ENCODE results near the gene CDKL4. TPM values are rescaled to one million over a fixed set of nuclear protein-coding genes. Genes with fewer than 3 reads are reported as not detected.
"Not testable (repeated sequence)": the region's sequence is repeated elsewhere in the genome, so short reads cannot be mapped to it uniquely, and the experiment has no call there.

The CDKL4 gene
- polyA plus RNA-seq, 1 donor: 0.10 TPM

DNA sequence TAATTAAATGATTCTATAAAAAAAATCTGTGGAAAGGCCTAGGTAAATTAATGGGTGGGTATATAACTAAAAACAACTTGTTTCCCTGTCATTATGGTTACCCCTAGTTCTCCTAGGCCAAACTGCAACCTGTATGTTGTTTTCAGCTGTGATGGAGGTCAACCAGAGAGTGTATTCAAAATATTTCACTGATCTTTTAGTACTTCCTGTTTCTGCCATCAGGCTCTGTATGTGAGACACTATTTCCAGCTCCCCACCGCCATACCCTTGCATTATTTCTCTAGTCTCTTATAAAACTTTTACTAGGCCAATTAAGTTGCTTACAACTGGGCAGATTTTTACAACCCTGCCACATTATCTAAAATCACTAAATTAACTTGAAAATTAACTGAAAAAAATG is 21.0 kb upstream of the CDKL4 start:
- DNase-seq: no peak
- no peak overlapping the region for H3K4me3 ChIP-seq (ENCODE audit: low read length)
- WGBS (ENCODE audit: insufficient coverage, low lambda C conversion rate): 100% methylated on average over 1 of the region's 1 CpG
- H3K27me3 ChIP-seq (ENCODE audit: control insufficient read depth, insufficient read depth, low read length): no peaks in the 10 kb centered on the region
- peaks cover 24% of the 10 kb centered on the region for H3K36me3 ChIP-seq (ENCODE audit: control insufficient read depth, insufficient read depth, low read length)
- H3K9me3 ChIP-seq (ENCODE audit: control insufficient read depth, low read depth, low read length): no peaks in the 10 kb centered on the region
- H3K27ac ChIP-seq (ENCODE audit: low read length): no peak overlapping the region
- no peaks in the 10 kb centered on the region for H3K4me1 ChIP-seq (ENCODE audit: control insufficient read depth, insufficient read depth, low read length)

DNA sequence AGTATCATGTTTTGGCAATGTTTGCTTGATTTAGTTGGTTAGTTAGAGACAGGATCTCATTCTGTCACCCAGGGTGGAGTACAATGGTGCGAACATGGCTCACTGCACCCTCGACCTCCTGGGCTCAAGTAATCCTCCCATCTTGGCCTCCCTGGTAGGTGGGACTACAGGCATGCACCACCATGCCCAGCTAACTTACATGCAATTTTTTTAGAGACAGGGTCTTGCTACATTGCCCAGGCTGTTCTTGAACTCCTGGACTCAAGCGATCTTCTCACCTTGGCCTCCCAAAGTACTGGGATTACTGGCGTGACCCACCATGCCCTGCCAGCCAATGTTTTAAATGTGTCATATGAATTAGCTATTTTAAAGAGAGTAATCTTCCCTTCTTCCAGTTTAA is 16.3 kb upstream of the CDKL4 start:
- Histone ChIP-seq H3K4me3 (ENCODE audit: low read length) (no peak overlapping the region), H3K9me3 (ENCODE audit: control insufficient read depth, low read depth, low read length) (no peaks in the 10 kb centered on the region), H3K27ac (ENCODE audit: low read length) (no peak overlapping the region), H3K4me1 (ENCODE audit: control insufficient read depth, insufficient read depth, low read length) (no peaks in the 10 kb centered on the region), H3K36me3 (ENCODE audit: control insufficient read depth, insufficient read depth, low read length) (peaks cover 35% of the 10 kb centered on the region), H3K27me3 (ENCODE audit: control insufficient read depth, insufficient read depth, low read length) (no peaks in the 10 kb centered on the region)
- DNase-seq: no peak
- WGBS (ENCODE audit: insufficient coverage, low lambda C conversion rate): no CpG with 5 or more reads among the region's 4 CpGs

DNA sequence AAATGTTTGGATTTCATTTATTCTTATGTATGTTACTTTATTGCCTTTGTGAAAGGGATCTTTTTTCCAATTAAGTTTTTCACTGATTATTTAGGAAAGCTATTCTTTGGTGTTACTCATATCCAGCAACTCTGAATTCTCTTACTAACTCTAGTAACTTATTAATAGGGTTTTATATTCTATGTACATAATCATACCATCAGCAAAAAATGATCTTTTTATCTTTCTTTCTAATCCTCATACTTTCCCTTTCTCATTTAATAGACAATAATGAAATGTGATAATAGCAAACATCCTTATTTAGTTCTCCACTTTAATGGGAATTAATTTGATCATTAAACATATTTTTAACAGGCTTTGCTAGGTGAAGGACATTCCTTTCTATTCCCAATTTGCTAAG is 12.3 kb upstream of the CDKL4 start:
- Histone ChIP-seq H3K27me3 (ENCODE audit: control insufficient read depth, insufficient read depth, low read length) (no peaks in the 10 kb centered on the region), H3K4me3 (ENCODE audit: low read length) (no peak overlapping the region), H3K36me3 (ENCODE audit: control insufficient read depth, insufficient read depth, low read length) (peaks cover 61% of the 10 kb centered on the region), H3K9me3 (ENCODE audit: control insufficient read depth, low read depth, low read length) (peaks cover 3% of the 10 kb centered on the region), H3K4me1 (ENCODE audit: control insufficient read depth, insufficient read depth, low read length) (no peaks in the 10 kb centered on the region), H3K27ac (ENCODE audit: low read length) (no peak overlapping the region)
- no peak for DNase-seq

DNA sequence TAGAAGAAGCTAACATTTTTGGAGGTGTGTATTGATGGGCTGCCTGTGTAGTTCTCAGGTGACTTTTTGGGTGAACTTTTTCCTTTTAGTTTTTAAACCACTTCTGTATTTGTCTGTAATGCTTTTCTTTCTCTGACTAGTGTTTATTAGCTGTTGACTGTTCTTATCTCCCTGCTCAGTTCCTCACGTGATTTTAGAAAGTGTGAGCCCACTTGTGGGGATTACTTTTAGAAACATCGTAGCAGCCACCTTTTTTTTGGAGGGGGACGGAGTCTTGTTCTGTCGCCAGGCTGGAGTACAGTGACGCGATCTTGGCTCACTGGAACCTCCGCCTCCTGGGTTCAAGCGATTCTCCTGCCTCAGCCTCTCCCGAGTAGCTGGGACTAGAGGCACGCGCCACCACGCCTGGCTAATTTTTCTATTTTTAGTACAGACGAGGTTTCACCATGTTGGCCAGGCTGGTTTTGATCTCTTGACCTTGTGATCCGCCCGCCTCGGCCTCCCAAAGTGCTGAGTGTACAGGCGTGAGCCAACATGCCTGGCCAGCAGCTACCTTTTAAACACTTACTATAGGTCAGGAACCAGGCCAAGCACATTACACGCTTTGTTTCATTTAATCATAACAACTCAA is 9.2 kb upstream of the CDKL4 start:
- 83% methylated on average over 2 of the region's 18 CpGs for WGBS (ENCODE audit: insufficient coverage, low lambda C conversion rate)
- H3K4me3 ChIP-seq (ENCODE audit: low read length): no peak overlapping the region
- no peaks in the 10 kb centered on the region for H3K4me1 ChIP-seq (ENCODE audit: control insufficient read depth, insufficient read depth, low read length)
- DNase-seq: no peak
- H3K9me3 ChIP-seq (ENCODE audit: control insufficient read depth, low read depth, low read length): peaks cover 3% of the 10 kb centered on the region
- H3K27ac ChIP-seq (ENCODE audit: low read length): no peak overlapping the region
- peaks cover 52% of the 10 kb centered on the region for H3K36me3 ChIP-seq (ENCODE audit: control insufficient read depth, insufficient read depth, low read length)
- H3K27me3 ChIP-seq (ENCODE audit: control insufficient read depth, insufficient read depth, low read length): no peaks in the 10 kb centered on the region

DNA sequence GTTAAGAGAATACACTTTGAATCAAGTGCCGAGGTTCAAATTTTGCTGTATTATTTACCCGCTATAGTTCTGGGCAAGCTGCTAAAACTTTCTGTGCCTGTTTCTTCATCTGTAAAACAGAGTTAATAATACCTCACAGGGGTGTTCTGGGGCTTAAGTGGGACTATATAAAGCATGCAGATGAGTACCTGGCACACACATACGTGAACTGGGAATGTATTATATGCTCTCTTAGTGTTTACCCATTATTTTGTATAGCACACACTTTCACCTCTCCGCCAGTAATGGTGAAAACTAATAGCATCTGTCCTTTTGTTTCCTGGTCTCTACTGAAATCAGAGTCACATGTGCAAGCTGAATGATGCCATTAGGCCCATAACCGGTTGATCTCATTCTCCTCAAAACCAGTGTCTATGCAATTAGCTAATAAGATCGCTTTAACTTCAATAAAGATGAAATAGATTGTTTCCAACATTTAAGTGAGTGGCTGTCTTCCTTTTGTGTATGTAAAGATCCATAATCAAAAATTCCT is 3.8 kb upstream of the CDKL4 start:
- Histone ChIP-seq H3K36me3 (ENCODE audit: control insufficient read depth, insufficient read depth, low read length) (peaks cover 24% of the 10 kb centered on the region), H3K4me3 (ENCODE audit: low read length) (no peak overlapping the region), H3K9me3 (ENCODE audit: control insufficient read depth, low read depth, low read length) (peaks cover 15% of the 10 kb centered on the region), H3K27me3 (ENCODE audit: control insufficient read depth, insufficient read depth, low read length) (no peaks in the 10 kb centered on the region), H3K27ac (ENCODE audit: low read length) (no peak overlapping the region), H3K4me1 (ENCODE audit: control insufficient read depth, insufficient read depth, low read length) (no peaks in the 10 kb centered on the region)
- no peak for DNase-seq
- WGBS (ENCODE audit: insufficient coverage, low lambda C conversion rate): no CpG with 5 or more reads among the region's 6 CpGs

DNA sequence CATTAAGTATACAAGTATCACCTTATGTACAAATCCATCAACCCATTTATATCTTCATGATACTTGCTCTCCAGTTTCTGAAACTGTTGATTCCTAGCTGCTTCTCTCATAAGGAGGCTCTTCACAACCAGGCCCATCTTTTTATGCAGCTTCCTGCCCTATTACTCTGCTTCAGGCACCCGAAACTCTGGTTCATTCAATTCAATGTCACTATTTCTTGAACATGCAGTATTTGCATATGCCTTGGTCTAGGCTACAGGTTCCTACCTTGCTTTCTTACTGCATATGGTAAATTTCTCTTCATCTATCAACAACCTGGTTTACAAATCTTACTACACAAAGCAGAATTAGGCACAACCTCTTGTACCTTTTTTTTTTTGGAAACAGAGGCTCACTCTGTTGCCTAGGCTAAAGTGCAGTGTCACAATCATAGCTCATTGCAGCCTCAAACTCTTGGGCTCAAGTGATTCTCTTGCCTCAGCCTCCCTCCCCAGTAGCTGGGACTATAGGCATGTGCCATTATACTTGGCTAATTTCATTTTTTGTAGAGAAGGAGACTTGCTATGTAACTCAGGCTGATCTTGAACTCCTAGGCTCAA is 2.7 kb upstream of the CDKL4 start:
- Histone ChIP-seq H3K27me3 (ENCODE audit: control insufficient read depth, insufficient read depth, low read length) (no peaks in the 10 kb centered on the region), H3K4me1 (ENCODE audit: control insufficient read depth, insufficient read depth, low read length) (no peaks in the 10 kb centered on the region), H3K9me3 (ENCODE audit: control insufficient read depth, low read depth, low read length) (peaks cover 15% of the 10 kb centered on the region), H3K27ac (ENCODE audit: low read length) (no peak overlapping the region), H3K36me3 (ENCODE audit: control insufficient read depth, insufficient read depth, low read length) (peaks cover 14% of the 10 kb centered on the region), H3K4me3 (ENCODE audit: low read length) (no peak overlapping the region)
- no peak for DNase-seq
- no CpG with 5 or more reads among the region's 1 CpG for WGBS (ENCODE audit: insufficient coverage, low lambda C conversion rate)

DNA sequence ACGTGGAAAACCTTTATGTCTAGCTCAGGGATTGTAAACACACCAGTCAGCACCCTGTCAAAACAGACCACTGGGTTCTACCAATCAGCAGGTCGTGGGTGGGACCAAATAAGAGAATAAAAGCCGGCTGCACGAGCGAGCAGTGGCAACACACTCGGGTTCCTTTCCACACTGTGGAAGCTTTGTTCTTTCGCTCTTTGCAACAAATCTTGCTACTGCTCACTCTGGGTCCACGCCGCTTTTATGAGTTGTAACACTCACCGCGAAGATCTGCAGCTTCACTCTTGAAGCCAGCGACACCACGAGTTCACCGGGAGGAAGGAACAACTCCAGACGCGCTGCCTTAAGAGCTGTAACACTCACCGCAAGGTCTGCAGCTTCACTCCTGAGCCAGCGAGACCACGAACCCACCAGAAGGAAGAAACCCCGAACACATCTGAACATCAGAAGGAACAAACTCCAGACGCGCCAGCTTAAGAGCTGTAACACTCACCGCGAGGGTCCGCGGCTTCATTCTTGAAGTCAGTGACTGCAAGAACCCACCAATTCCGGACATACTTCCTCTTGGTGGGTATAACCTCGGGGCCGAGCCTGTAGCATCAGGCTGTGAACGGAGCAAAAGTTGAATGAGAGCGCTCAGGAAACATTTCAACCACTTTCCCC is 1.3 kb upstream of the CDKL4 start:
- not testable (repeated sequence) for DNase-seq; H3K27ac ChIP-seq (ENCODE audit: low read length); H3K4me1 ChIP-seq (ENCODE audit: control insufficient read depth, insufficient read depth, low read length); H3K4me3 ChIP-seq (ENCODE audit: low read length); H3K36me3 ChIP-seq (ENCODE audit: control insufficient read depth, insufficient read depth, low read length); H3K27me3 ChIP-seq (ENCODE audit: control insufficient read depth, insufficient read depth, low read length)
- WGBS (ENCODE audit: insufficient coverage, low lambda C conversion rate): 100% methylated on average over 2 of the region's 31 CpGs
- peaks cover 11% of the 10 kb centered on the region for H3K9me3 ChIP-seq (ENCODE audit: control insufficient read depth, low read depth, low read length)

DNA sequence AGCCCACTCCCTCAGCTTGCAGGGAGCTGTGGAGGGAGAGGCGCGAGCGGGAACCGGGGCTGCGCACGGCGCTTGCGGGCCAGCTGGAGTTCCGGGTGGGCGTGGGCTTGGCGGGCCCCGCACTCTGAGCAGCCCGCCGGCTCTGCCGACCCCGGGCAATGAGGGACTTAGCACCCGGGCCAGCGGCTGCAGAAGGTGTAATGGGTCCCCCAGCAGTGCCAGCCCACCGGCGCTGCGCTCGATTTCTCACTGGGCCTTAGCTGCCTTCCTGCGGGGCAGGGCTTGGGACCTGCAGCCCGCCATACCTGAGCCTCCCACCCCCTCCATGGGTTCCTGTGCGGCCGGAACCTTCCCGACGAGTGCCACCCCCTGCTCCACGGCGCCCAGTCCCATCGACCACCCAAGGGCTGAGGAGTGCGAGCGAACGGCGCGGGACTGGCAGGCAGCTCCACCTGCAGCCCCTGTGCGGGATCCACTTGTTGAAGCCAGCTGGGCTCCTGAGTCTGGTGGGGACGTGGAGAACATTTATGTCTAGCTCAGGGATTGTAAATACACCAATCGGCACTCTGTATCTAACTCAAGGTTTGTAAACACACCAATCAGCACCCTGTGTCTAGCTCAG is 582 bp upstream of the CDKL4 start:
- peaks cover 11% of the 10 kb centered on the region for H3K9me3 ChIP-seq (ENCODE audit: control insufficient read depth, low read depth, low read length)
- not testable (repeated sequence) for DNase-seq; H3K27me3 ChIP-seq (ENCODE audit: control insufficient read depth, insufficient read depth, low read length); H3K4me3 ChIP-seq (ENCODE audit: low read length); H3K4me1 ChIP-seq (ENCODE audit: control insufficient read depth, insufficient read depth, low read length); H3K36me3 ChIP-seq (ENCODE audit: control insufficient read depth, insufficient read depth, low read length); H3K27ac ChIP-seq (ENCODE audit: low read length)
- no CpG with 5 or more reads among the region's 39 CpGs for WGBS (ENCODE audit: insufficient coverage, low lambda C conversion rate)

DNA sequence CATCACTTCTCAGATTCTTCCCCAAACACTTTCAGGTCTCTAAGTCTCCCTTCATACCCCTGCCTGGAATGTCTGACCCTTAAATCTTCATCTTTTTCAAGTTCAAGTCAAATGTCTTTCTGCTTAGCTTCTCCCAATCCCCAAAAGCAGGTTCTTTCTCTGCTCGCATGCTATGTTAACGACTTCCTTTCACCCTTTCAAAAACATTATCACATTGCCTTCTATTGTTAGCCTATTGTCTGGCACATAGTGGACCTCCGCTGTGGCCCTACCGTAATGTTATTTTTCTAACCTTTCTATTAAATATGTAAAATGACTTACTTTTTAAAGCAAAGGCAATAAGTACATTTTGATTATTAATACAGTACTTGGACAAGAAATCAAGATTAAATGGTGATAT is 2.2 kb downstream of the CDKL4 start:
- H3K27me3 ChIP-seq (ENCODE audit: control insufficient read depth, insufficient read depth, low read length): no peaks in the 10 kb centered on the region
- 81% methylated on average over 2 of the region's 4 CpGs for WGBS (ENCODE audit: insufficient coverage, low lambda C conversion rate)
- no peak overlapping the region for H3K4me3 ChIP-seq (ENCODE audit: low read length)
- no peak for DNase-seq
- H3K4me1 ChIP-seq (ENCODE audit: control insufficient read depth, insufficient read depth, low read length): no peaks in the 10 kb centered on the region
- no peak overlapping the region for H3K27ac ChIP-seq (ENCODE audit: low read length)
- peaks cover 11% of the 10 kb centered on the region for H3K9me3 ChIP-seq (ENCODE audit: control insufficient read depth, low read depth, low read length)
- H3K36me3 ChIP-seq (ENCODE audit: control insufficient read depth, insufficient read depth, low read length): no peaks in the 10 kb centered on the region

DNA sequence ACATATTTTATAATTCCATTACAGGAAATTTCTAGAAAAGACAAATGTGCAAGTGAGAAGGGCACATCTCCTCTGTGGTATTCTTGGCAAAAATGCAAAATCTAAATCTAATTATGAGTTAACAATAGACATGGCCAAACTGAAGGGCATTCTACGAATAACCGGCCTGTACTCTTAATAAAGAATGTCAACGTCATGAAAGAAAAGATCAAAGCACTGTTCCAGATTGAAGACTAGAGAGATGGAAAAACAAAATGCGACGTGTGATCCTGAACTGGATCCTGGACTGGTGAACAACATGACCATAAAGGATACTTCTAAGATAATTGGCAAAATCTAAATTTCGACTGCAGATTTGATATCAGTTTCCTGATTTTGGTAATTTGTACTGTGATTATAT is 3.0 kb downstream of the CDKL4 start:
- H3K27ac ChIP-seq (ENCODE audit: low read length): no peak overlapping the region
- H3K36me3 ChIP-seq (ENCODE audit: control insufficient read depth, insufficient read depth, low read length): no peaks in the 10 kb centered on the region
- H3K9me3 ChIP-seq (ENCODE audit: control insufficient read depth, low read depth, low read length): peaks cover 14% of the 10 kb centered on the region
- H3K27me3 ChIP-seq (ENCODE audit: control insufficient read depth, insufficient read depth, low read length): no peaks in the 10 kb centered on the region
- no peak for DNase-seq
- WGBS (ENCODE audit: insufficient coverage, low lambda C conversion rate): 100% methylated on average over 3 of the region's 6 CpGs
- H3K4me3 ChIP-seq (ENCODE audit: low read length): no peak overlapping the region
- H3K4me1 ChIP-seq (ENCODE audit: control insufficient read depth, insufficient read depth, low read length): no peaks in the 10 kb centered on the region
